Erythroblast (primary cell): ENCODE results near the gene UVSSA.

Source experiments
- GATA1 ChIP-seq: IDR thresholded peaks from 2 replicates; pipeline ENCODE4 v1.6.1; 2011; ENCODE audit warnings: low read depth, mild to moderate bottlenecking, control low read depth, low read length, moderate library complexity
- POLR2A ChIP-seq: IDR thresholded peaks from 2 replicates; pipeline ENCODE4 v1.6.1; 2011; ENCODE audit warnings: mild to moderate bottlenecking, low read length

DNA sequence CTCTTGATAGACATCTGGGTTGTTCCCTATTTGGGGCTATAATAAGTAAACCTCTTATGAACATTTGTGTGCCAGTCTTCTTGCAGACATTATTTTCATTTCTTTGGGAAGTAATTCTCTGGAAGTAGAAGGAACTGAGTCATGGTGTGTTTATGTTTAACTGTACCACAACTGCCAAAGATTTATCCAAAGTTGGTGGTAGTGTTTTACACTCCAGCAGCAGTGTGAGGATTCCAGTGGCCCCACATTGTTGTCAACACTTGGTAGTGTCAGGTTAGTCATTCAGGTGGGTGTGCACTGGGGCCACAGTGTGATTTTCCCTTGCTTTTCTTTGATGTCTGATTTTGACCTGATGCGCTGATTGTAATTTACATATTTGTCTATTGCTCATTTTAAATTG, 5.0 kb upstream of the UVSSA start:
- TF ChIP-seq POLR2A (no peak), GATA1 (no peak)
